Activated CD8-positive, alpha-beta memory T cell treated with anti-CD3 and anti-CD28 coated beads for 48 hours (primary cell): ENCODE measurements around the gene HMGCS2.
A peak's percentile ranks its signal among the peaks of the same experiment; 100 is the strongest.
"Not testable (repeated sequence)": the region's sequence is repeated elsewhere in the genome, so short reads cannot be mapped to it uniquely, and the experiment has no call there.

Experiments used
- DNase-seq, 3 experiments: peaks; one replicate each; pipeline ENCODE4 v3.0.0-alpha.2; 2020; ENCODE audit warnings: low read depth in 2 of 3, low spot score in 2 of 3

Gene HMGCS2

GRCh38 chr1:119731741-119732430, 36.8 kb downstream of the HMGCS2 start:
- DNase-seq: no peak

GRCh38 chr1:119731060-119731459, 37.6 kb downstream of the HMGCS2 start:
- no peak for DNase-seq

GRCh38 chr1:119729044-119729443, 39.7 kb downstream of the HMGCS2 start:
- DNase-seq: no peak

- DNase-seq: no peak
These were observed 40.7 kb downstream of the HMGCS2 start for GRCh38 chr1:119727991-119728390.

GRCh38 chr1:119725626-119726025, 43.1 kb downstream of the HMGCS2 start:
- no peak for DNase-seq

- no peak for DNase-seq
These were observed 44.0 kb downstream of the HMGCS2 start for GRCh38 chr1:119724611-119725218.

DNA sequence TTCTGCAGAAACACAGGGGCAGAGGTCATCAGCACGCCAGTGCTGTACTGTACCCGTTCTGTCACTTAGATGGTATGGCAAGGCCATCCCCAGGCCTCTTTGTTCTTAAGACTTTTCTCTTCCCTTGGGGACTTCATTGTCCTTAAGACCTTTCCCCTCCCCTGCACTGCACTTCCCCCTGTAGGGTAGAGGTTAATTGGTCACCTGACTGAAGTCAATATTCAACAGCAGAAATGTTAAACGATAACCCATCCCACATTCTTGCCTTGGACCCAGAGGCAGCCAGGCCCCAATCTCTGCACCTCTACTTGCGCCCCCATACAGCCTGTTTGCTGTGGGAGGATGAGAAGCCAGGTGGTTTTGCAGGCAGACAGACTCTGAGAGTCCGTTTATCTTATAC, 46.8 kb downstream of the HMGCS2 start:
- no peak for DNase-seq

DNA sequence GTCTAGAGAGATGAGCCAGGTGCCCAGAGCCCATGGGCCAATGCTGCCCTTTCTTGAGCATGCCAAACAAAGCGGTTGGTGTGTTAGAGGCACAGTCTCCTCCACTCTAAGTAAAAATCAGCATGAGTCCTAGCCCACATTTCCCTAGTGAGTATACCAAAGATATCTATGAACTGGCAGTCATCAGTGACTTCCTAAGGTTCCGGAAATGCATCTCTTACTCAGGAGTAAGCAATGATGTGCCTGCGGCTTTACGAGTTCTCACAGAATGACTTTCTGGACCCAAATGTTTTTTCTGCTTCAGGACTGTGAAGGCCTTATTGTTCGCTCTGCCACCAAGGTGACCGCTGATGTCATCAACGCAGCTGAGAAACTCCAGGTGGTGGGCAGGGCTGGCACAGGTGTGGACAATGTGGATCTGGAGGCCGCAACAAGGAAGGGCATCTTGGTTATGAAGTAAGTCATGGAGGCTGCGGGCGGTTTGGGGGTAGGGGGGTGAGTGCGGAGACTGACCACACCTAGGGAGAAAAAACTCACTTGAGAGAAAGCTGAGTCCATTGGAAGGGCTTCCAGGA, 47.8 kb downstream of the HMGCS2 start:
- DNase-seq: no peak

DNA sequence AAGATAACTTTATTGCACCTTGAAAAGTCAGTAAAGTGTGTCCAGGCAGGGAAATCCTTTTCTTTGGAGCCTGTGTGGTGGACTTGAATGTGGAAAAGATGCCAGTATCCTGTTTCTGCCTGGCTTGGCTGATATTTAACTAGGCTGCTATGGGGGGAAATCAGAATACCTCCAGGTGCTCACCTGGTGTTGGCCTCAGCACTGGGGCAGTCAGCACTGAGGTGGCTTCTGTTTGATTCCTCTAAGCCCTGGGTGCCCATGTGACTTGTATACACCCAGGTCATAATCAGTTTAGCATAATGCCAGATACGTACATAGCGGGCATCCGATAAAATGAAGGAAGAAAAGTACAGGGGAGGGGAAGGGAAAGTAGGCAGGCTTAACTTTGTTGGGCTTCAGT, 49.7 kb downstream of the HMGCS2 start:
- DNase-seq: no peak

DNA sequence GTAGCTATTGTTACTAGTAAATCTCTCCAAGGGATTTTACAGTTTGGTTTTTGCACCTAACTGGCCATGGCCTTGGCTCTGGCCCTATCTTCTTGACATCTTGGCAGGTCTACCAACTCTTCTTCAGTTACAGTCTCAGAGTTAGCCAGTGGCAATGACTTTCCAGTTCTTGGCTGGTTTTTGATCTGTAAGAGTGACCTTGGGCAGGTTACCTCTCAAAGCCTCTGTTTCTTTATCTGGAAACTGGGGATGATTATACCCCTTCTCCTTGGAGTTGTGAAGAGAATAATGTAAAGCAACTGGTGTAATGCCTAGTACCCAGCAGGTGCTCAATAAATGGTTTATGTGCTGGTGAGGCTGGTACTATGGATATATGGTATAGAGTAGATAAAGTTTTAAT, 50.3 kb downstream of the HMGCS2 start:
- DNase-seq: no peak

DNA sequence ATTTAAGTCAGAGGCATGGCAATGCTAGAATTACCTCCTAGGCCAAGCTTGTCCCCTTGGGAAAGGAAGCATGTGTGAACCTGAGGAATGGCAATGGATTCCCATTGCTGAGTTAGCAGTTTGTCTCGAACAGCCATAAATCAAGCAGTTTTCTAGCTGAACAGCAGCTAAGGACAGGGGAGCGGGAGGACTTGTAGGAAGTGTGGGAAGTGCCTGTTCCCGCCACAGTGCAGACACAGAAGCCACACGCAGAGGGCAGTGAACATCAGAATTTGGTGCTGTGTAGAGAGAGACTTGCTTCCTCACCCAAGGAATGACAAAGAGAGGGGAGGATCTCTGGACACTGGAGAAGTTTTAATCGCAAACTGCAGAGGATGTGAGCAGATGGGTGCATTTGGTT, 53.2 kb downstream of the HMGCS2 start:
- DNase-seq: no peak

GRCh38 chr1:119714583-119714982, 54.1 kb downstream of the HMGCS2 start:
- no peak for DNase-seq

DNA sequence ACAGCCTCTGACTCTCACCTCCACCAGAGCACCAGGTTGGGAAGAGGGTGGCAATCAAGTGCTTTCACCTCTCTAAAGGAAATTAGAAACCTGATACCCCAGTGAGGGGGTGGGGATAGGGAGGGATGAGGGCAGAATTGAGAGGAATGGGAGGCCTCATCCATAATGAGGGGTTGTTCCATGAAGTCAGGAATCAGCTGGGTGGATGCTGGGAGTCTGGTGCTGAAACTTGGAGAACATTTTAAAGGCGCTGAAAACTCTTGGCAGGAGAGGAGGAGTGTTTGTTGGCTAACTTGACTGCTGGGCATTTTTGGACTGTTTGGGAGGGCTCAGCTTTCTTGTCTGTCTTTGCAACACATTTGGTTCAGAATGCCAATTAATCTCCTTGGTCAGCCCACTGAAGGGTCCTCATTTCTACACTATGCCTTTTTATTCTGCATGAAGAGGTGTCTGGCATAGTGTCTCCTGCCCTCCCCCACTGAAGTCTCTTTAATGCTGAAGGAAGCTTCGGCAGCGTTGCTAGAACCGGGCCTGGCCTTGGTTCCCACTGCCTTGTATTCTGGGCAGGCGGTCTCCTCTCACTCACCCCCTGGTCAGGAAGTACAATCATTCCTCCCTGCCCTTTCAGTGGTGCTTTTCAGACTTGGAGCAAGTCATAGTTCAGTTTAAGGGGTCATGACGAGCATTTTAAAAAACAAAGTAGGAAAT, 54.8 kb downstream of the HMGCS2 start:
- no peak for DNase-seq

DNA sequence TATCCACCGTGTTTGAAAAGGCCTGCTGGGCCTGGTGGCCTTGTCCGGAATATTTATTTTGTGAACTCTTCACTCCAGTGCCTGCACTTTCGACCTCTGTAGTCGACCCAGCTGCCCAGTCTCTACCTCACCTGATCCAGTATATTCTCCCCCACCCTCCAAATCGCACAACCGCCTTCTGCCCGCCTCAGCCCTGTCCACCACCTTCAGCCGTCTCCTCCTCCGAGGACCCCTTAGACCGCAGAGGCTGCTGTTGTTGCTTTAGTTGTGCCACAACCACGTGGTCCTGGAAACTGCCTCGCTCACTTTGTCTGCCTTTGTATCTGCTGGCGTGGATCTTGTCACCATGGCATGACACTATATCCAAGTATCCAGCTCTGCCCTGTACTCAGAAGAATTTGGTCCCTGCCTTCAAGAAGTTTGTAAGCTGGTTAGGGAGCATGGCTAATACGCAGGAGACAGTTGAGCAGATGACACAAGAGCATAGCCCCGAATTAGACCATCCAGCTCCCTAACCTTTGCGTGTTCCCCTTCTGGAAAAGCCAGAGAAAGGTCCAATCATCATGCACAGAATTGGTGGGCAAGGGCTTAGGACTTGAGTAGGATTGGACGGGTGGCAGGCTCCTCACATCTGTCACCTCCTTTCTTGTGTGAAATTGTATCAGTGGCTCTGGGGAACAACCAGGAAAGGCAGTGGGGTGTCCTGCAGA, 55.5 kb downstream of the HMGCS2 start:
- DNase-seq: no peak

- DNase-seq: peak; percentile 18 to 38 (median 36)
These were observed 56.2 kb downstream of the HMGCS2 start for GRCh38 chr1:119712342-119713038.

DNA sequence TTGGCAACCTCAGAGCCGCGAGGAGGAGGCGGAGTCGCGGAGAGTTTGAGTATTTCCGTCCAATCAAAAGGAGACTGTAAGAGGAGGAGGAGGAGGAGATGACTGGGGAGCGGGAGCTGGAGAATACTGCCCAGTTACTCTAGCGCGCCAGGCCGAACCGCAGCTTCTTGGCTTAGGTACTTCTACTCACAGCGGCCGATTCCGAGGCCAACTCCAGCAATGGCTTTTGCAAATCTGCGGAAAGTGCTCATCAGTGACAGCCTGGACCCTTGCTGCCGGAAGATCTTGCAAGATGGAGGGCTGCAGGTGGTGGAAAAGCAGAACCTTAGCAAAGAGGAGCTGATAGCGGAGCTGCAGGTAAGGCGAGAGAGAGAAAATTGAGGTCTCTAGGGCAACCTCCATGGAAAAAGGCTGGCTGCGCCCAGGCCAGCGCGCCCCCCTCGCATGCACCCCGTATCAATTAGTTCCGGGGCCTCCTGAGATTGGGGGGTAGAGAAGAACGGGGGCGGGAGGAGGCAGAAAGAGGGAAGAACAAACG, 56.8 kb downstream of the HMGCS2 start, which contains the start of gene PHGDH:
TSS of gene PHGDH (plus strand) at position 131 of the 538 bp plus-strand sequence. CDS start at position 220, 89 bp downstream.
- peak; percentile 24 to 51 (median 36) for DNase-seq

- not testable (repeated sequence) for DNase-seq
These were observed 57.3 kb downstream of the HMGCS2 start for GRCh38 chr1:119711356-119711803.

- DNase-seq: not testable (repeated sequence)
These were observed 62.1 kb downstream of the HMGCS2 start for GRCh38 chr1:119706599-119706998.

GRCh38 chr1:119703666-119704450, 64.8 kb downstream of the HMGCS2 start:
- no peak for DNase-seq
